ENCODE data around the gene PDSS2.

- TF ChIP-seq CTCF (conservative IDR thresholded peaks at IDR 0.05) (no peak), EZH2 (IDR thresholded peaks at IDR 0.05; ENCODE audit: low read depth) (no peak)
Observed at GRCh38 chr6:107441682-107442081, 17.7 kb downstream of the PDSS2 start.
